HEK293 (cell line): Measurements from ENCODE around the gene HLA-A.

Experiments used
- CTCF ChIA-PET: fragments of 350-600 bp; formaldehyde crosslinking; extraction: SDS; loops from one replicate; lab custom pipeline; 2021; ENCODE audit warnings: antibody characterized with exemption; lab: Yijun Ruan, JAX
- POLR2A ChIA-PET: fragments of 300-600 bp; formaldehyde crosslinking; extraction: SDS; loops from one replicate; lab custom pipeline; 2020; ENCODE audit warnings: antibody characterized with exemption, inconsistent platforms; lab: Yijun Ruan, JAX
- H3K27ac ChIP-seq: fragments of 200-500 bp; sonication (Bioruptor generic); 2 replicates; pipeline ENCODE4 v1.5.1; 2014; ENCODE audit warnings: low read depth, low read length, control low read depth, inconsistent platforms; ENCODE audit errors: extremely low read depth
- H3K36me3 ChIP-seq, 2 experiments: fragments of 200-500 bp in 1 of 2; sonication (Bioruptor generic) in 1 of 2; 1 replicate in 1 of 2; 2 replicates in 1 of 2; pipeline ENCODE4 v1.5.1; 2014 to 2017; ENCODE audit warnings: inconsistent platforms in 2 of 2, low read length in 2 of 2; ENCODE audit not compliant: control insufficient read depth in 2 of 2, insufficient read depth in 1 of 2
- H3K4me1 ChIP-seq: fragments of 200-500 bp; sonication (Bioruptor generic); 2 replicates; pipeline ENCODE4 v1.5.1; 2014; ENCODE audit warnings: mild to moderate bottlenecking, low read length, inconsistent platforms; ENCODE audit not compliant: control insufficient read depth, insufficient read depth
- H3K4me3 ChIP-seq: 2 replicates; pipeline ENCODE4 v1.5.1; 2011; ENCODE audit warnings: low read depth, mild to moderate bottlenecking, control low read depth, low read length, moderate library complexity
- H3K9me3 ChIP-seq: fragments of 200-500 bp; sonication (Bioruptor generic); 2 replicates; pipeline ENCODE4 v1.5.1; 2014; ENCODE audit warnings: low read depth, low read length, inconsistent platforms; ENCODE audit not compliant: control insufficient read depth, insufficient read depth
- GLI2 ChIP-seq: fragments of 450-650 bp; formaldehyde crosslinking; IDR thresholded peaks from 2 replicates; pipeline ENCODE4; 2017; ENCODE audit warnings: missing biosample characterization, missing genetic modification characterization, low read depth, borderline replicate concordance
- KLF10 ChIP-seq: fragments of 450-650 bp; IDR thresholded peaks from 2 replicates; pipeline ENCODE4 v1.5.1; 2018; ENCODE audit warnings: missing biosample characterization, mild to moderate bottlenecking, missing genetic modification characterization
- KLF9 ChIP-seq: fragments of 450-650 bp; formaldehyde crosslinking; IDR thresholded peaks from 2 replicates; pipeline ENCODE4 v1.5.1; 2016; ENCODE audit warnings: missing biosample characterization, missing genetic modification characterization, low read depth
- TRIM28 ChIP-seq: IDR thresholded peaks from 2 replicates; pipeline ENCODE4 v1.6.1; 2011; ENCODE audit warnings: low read length, control low read depth, borderline replicate concordance
- ZBTB21 ChIP-seq: fragments of 450-650 bp; formaldehyde crosslinking; IDR thresholded peaks from 2 replicates; pipeline ENCODE4 v1.5.1; 2017; ENCODE audit warnings: missing biosample characterization, missing genetic modification characterization
- ZFP37 ChIP-seq: fragments of 450-650 bp; formaldehyde crosslinking; IDR thresholded peaks from 2 replicates; pipeline ENCODE4 v1.5.1; 2016; ENCODE audit warnings: missing biosample characterization, missing genetic modification characterization
- ZNF10 ChIP-seq: fragments of 450-650 bp; formaldehyde crosslinking; IDR thresholded peaks from 2 replicates; pipeline ENCODE4 v1.5.1; 2017; ENCODE audit warnings: missing biosample characterization, missing genetic modification characterization
- ZNF292 ChIP-seq: fragments of 450-650 bp; formaldehyde crosslinking; IDR thresholded peaks from 2 replicates; pipeline ENCODE4 v1.5.1; 2016; ENCODE audit warnings: low read depth, missing biosample characterization, missing genetic modification characterization, borderline replicate concordance
- ZNF302 ChIP-seq: fragments of 450-650 bp; formaldehyde crosslinking; IDR thresholded peaks from 2 replicates; pipeline ENCODE4 v1.5.1; 2016; ENCODE audit warnings: missing biosample characterization, missing genetic modification characterization, low read depth
- ZNF335 ChIP-seq: fragments of 450-650 bp; formaldehyde crosslinking; conservative IDR thresholded peaks from 2 replicates; pipeline ENCODE4 v1.5.1; 2016; ENCODE audit warnings: missing biosample characterization, missing genetic modification characterization
- ZNF366 ChIP-seq: fragments of 450-650 bp; formaldehyde crosslinking; conservative IDR thresholded peaks from 2 replicates; pipeline ENCODE4 v1.5.1; 2016; ENCODE audit warnings: missing biosample characterization, missing genetic modification characterization
- ZNF394 ChIP-seq: fragments of 450-650 bp; formaldehyde crosslinking; IDR thresholded peaks from 2 replicates; pipeline ENCODE4 v1.5.1; 2016; ENCODE audit warnings: missing biosample characterization, missing genetic modification characterization, mild to moderate bottlenecking, moderate library complexity, borderline replicate concordance
- ZNF549 ChIP-seq: fragments of 450-650 bp; IDR thresholded peaks from 2 replicates; pipeline ENCODE4 v1.5.1; 2018; ENCODE audit warnings: missing biosample characterization, missing genetic modification characterization, mild to moderate bottlenecking, inconsistent platforms, moderate library complexity
- ZNF561 ChIP-seq: fragments of 450-650 bp; IDR thresholded peaks from 2 replicates; pipeline ENCODE4 v1.5.1; 2018; ENCODE audit warnings: missing biosample characterization, missing genetic modification characterization, borderline replicate concordance
- ZNF76 ChIP-seq: fragments of 450-650 bp; formaldehyde crosslinking; IDR thresholded peaks from 2 replicates; pipeline ENCODE4; 2016; ENCODE audit warnings: low read depth, missing biosample characterization, missing genetic modification characterization, borderline replicate concordance
- TF ChIP-seq, protein P1 (sequence below): fragments of 450-650 bp; IDR thresholded peaks from 2 replicates; pipeline ENCODE4 v1.5.1; 2018; ENCODE audit warnings: missing biosample characterization, mild to moderate bottlenecking, missing genetic modification characterization
- TF ChIP-seq, protein P2 (sequence below): fragments of 450-650 bp; formaldehyde crosslinking; IDR thresholded peaks from 2 replicates; pipeline ENCODE4; 2016; ENCODE audit warnings: missing biosample characterization, missing genetic modification characterization
- TF ChIP-seq, protein P3 (sequence below): fragments of 450-650 bp; formaldehyde crosslinking; IDR thresholded peaks from 2 replicates; pipeline ENCODE4 v1.5.1; 2016; ENCODE audit warnings: missing biosample characterization, missing genetic modification characterization
- TF ChIP-seq, protein P4 (sequence below): fragments of 450-650 bp; formaldehyde crosslinking; IDR thresholded peaks from 2 replicates; pipeline ENCODE4 v1.5.1; 2016; ENCODE audit warnings: missing biosample characterization, missing genetic modification characterization
- TF ChIP-seq, protein P5 (sequence below): fragments of 450-650 bp; formaldehyde crosslinking; IDR thresholded peaks from 2 replicates; pipeline ENCODE4 v1.5.0; 2017; ENCODE audit warnings: missing biosample characterization, missing genetic modification characterization, borderline replicate concordance
- TF ChIP-seq, protein P6 (sequence below): fragments of 450-650 bp; formaldehyde crosslinking; IDR thresholded peaks from 2 replicates; pipeline ENCODE4 v1.5.1; 2016; ENCODE audit warnings: missing biosample characterization, missing genetic modification characterization, low read depth
- TF ChIP-seq, protein P7 (sequence below): fragments of 450-650 bp; formaldehyde crosslinking; optimal IDR thresholded peaks from 2 replicates; pipeline ENCODE3; 2016; ENCODE audit warnings: missing biosample characterization, mild to moderate bottlenecking, missing genetic modification characterization

HLA-A gene

DNA sequence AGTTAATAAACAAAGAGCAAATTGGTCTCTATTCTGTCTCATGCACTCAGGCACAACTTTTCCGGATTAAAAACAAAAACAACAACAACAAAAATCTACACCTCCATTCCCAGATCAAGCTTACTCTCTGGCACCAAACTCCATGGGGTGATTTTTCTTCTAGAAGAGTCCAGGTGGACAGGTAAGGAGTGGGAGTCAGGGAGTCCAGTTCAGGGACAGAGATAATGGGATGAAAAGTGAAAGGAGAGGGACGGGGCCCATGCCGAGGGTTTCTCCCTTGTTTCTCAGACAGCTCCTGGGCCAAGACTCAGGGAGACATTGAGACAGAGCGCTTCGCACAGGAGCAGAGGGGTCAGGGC lies 437 bp upstream of the HLA-A start:
- Histone ChIP-seq H3K4me3 (peak overlapping the region; percentile 65), H3K9me3 (no peaks in the 10 kb centered on the region), H3K36me3 (peaks cover 0 to 4% of the 10 kb centered on the region in 2 experiments; a peak in 1 of 3 replicates), H3K27ac (no peak overlapping the region), H3K4me1 (no peaks in the 10 kb centered on the region)
- ChIA-PET CTCF (interaction anchor here (0.7 kb wide), 1 partner anchor 86 kb away, joined by 3 read pairs; no protein-coding TSS in a partner anchor), POLR2A (no interaction called here)
- TF ChIP-seq ZNF76 (tag by site-specific recombination) (no peak), ZNF549 (tag by site-specific recombination) (no peak), ZNF335 (tag by site-specific recombination) (peak; percentile 65; the same call in 1 of the 2 replicates), ZNF366 (tag by site-specific recombination) (peak; percentile 75), ZNF292 (tag by site-specific recombination) (no peak), ZNF302 (no peak), ZNF10 (tag by site-specific recombination) (no peak), KLF10 (tag by site-specific recombination) (no peak), ZNF561 (tag by site-specific recombination) (peak; percentile 14; the same call in 1 of the 2 replicates), TRIM28 (no peak), ZBTB21 (tag by site-specific recombination) (no peak), ZNF394 (no peak), KLF9 (tag by site-specific recombination) (no peak), ZFP37 (tag by site-specific recombination) (no peak), GLI2 (no peak)
- TF ChIP-seq, protein P1, sequence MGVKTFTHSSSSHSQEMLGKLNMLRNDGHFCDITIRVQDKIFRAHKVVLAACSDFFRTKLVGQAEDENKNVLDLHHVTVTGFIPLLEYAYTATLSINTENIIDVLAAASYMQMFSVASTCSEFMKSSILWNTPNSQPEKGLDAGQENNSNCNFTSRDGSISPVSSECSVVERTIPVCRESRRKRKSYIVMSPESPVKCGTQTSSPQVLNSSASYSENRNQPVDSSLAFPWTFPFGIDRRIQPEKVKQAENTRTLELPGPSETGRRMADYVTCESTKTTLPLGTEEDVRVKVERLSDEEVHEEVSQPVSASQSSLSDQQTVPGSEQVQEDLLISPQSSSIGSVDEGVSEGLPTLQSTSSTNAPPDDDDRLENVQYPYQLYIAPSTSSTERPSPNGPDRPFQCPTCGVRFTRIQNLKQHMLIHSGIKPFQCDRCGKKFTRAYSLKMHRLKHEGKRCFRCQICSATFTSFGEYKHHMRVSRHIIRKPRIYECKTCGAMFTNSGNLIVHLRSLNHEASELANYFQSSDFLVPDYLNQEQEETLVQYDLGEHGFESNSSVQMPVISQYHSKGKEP (tag by site-specific recombination): no peak
- TF ChIP-seq, protein P2, sequence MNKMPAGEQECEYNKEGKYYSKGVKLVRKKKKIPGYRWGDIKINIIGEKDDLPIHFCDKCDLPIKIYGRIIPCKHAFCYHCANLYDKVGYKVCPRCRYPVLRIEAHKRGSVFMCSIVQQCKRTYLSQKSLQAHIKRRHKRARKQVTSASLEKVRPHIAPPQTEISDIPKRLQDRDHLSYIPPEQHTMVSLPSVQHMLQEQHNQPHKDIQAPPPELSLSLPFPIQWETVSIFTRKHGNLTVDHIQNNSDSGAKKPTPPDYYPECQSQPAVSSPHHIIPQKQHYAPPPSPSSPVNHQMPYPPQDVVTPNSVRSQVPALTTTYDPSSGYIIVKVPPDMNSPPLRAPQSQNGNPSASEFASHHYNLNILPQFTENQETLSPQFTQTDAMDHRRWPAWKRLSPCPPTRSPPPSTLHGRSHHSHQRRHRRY (tag by site-specific recombination): no peak
- TF ChIP-seq, protein P3, sequence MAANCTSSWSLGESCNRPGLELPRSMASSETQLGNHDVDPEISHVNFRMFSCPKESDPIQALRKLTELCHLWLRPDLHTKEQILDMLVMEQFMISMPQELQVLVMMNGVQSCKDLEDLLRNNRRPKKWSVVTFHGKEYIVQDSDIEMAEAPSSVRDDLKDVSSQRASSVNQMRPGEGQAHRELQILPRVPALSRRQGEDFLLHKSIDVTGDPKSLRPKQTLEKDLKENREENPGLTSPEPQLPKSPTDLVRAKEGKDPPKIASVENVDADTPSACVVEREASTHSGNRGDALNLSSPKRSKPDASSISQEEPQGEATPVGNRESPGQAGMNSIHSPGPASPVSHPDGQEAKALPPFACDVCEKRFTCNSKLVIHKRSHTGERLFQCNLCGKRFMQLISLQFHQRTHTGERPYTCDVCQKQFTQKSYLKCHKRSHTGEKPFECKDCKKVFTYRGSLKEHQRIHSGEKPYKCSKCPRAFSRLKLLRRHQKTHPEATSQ: no peak
- TF ChIP-seq, protein P4, sequence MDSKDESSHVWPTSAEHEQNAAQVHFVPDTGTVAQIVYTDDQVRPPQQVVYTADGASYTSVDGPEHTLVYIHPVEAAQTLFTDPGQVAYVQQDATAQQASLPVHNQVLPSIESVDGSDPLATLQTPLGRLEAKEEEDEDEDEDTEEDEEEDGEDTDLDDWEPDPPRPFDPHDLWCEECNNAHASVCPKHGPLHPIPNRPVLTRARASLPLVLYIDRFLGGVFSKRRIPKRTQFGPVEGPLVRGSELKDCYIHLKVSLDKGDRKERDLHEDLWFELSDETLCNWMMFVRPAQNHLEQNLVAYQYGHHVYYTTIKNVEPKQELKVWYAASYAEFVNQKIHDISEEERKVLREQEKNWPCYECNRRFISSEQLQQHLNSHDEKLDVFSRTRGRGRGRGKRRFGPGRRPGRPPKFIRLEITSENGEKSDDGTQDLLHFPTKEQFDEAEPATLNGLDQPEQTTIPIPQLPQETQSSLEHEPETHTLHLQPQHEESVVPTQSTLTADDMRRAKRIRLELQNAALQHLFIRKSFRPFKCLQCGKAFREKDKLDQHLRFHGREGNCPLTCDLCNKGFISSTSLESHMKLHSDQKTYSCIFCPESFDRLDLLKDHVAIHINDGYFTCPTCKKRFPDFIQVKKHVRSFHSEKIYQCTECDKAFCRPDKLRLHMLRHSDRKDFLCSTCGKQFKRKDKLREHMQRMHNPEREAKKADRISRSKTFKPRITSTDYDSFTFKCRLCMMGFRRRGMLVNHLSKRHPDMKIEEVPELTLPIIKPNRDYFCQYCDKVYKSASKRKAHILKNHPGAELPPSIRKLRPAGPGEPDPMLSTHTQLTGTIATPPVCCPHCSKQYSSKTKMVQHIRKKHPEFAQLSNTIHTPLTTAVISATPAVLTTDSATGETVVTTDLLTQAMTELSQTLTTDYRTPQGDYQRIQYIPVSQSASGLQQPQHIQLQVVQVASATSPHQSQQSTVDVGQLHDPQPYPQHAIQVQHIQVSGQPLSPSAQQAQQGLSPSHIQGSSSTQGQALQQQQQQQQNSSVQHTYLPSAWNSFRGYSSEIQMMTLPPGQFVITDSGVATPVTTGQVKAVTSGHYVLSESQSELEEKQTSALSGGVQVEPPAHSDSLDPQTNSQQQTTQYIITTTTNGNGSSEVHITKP (tag by site-specific recombination): 0 out of 2 replicates have a peak, but pooled peaks have one; percentile 51
- TF ChIP-seq, protein P5, sequence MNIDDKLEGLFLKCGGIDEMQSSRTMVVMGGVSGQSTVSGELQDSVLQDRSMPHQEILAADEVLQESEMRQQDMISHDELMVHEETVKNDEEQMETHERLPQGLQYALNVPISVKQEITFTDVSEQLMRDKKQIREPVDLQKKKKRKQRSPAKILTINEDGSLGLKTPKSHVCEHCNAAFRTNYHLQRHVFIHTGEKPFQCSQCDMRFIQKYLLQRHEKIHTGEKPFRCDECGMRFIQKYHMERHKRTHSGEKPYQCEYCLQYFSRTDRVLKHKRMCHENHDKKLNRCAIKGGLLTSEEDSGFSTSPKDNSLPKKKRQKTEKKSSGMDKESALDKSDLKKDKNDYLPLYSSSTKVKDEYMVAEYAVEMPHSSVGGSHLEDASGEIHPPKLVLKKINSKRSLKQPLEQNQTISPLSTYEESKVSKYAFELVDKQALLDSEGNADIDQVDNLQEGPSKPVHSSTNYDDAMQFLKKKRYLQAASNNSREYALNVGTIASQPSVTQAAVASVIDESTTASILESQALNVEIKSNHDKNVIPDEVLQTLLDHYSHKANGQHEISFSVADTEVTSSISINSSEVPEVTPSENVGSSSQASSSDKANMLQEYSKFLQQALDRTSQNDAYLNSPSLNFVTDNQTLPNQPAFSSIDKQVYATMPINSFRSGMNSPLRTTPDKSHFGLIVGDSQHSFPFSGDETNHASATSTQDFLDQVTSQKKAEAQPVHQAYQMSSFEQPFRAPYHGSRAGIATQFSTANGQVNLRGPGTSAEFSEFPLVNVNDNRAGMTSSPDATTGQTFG (tag by site-specific recombination): no peak
- TF ChIP-seq, protein P6, sequence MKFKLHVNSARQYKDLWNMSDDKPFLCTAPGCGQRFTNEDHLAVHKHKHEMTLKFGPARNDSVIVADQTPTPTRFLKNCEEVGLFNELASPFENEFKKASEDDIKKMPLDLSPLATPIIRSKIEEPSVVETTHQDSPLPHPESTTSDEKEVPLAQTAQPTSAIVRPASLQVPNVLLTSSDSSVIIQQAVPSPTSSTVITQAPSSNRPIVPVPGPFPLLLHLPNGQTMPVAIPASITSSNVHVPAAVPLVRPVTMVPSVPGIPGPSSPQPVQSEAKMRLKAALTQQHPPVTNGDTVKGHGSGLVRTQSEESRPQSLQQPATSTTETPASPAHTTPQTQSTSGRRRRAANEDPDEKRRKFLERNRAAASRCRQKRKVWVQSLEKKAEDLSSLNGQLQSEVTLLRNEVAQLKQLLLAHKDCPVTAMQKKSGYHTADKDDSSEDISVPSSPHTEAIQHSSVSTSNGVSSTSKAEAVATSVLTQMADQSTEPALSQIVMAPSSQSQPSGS (tag by site-specific recombination): no peak
- TF ChIP-seq, protein P7, sequence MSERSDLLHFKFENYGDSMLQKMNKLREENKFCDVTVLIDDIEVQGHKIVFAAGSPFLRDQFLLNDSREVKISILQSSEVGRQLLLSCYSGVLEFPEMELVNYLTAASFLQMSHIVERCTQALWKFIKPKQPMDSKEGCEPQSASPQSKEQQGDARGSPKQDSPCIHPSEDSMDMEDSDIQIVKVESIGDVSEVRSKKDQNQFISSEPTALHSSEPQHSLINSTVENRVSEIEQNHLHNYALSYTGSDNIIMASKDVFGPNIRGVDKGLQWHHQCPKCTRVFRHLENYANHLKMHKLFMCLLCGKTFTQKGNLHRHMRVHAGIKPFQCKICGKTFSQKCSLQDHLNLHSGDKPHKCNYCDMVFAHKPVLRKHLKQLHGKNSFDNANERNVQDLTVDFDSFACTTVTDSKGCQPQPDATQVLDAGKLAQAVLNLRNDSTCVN (tag by site-specific recombination): no peak
